IPS-18c (cell line): ENCODE data around the gene RHEBL1.

Experiments
- H3K4me3 ChIP-seq: 2 replicates; pipeline ENCODE4 v1.7.0; 2013; ENCODE audit warnings: low read depth, mild to moderate bottlenecking, low read length, moderate library complexity; ENCODE audit not compliant: insufficient read depth
- H3K9me3 ChIP-seq: one replicate; pipeline ENCODE4 v1.6.1; 2013; ENCODE audit warnings: mild to moderate bottlenecking, low read length, moderate library complexity; ENCODE audit not compliant: control insufficient read depth, insufficient read depth

The RHEBL1 gene

GRCh38 chr12:49032276-49032675, 37.5 kb downstream of the RHEBL1 start:
- H3K4me3 ChIP-seq: no peak overlapping the region
- H3K9me3 ChIP-seq: no peaks in the 10 kb centered on the region

- Histone ChIP-seq H3K9me3 (no peaks in the 10 kb centered on the region), H3K4me3 (no peak overlapping the region)
These were observed 38.1 kb downstream of the RHEBL1 start for GRCh38 chr12:49031573-49032161.

- no peaks in the 10 kb centered on the region for H3K9me3 ChIP-seq
- H3K4me3 ChIP-seq: no peak overlapping the region
These were observed 38.8 kb downstream of the RHEBL1 start for GRCh38 chr12:49030714-49031572.

- H3K9me3 ChIP-seq: no peaks in the 10 kb centered on the region
- H3K4me3 ChIP-seq: no peak overlapping the region
These were observed 39.7 kb downstream of the RHEBL1 start for GRCh38 chr12:49030119-49030518.

GRCh38 chr12:49028666-49029275, 41.0 kb downstream of the RHEBL1 start:
- no peaks in the 10 kb centered on the region for H3K9me3 ChIP-seq
- no peak overlapping the region for H3K4me3 ChIP-seq

- H3K4me3 ChIP-seq: no peak overlapping the region
- H3K9me3 ChIP-seq: no peaks in the 10 kb centered on the region
These were observed 41.8 kb downstream of the RHEBL1 start for GRCh38 chr12:49027846-49028555.

GRCh38 chr12:49026678-49027480, 42.9 kb downstream of the RHEBL1 start:
- no peaks in the 10 kb centered on the region for H3K9me3 ChIP-seq
- no peak overlapping the region for H3K4me3 ChIP-seq

GRCh38 chr12:49026101-49026500, 43.7 kb downstream of the RHEBL1 start:
- no peak overlapping the region for H3K4me3 ChIP-seq

GRCh38 chr12:49025463-49025862, 44.3 kb downstream of the RHEBL1 start:
- Histone ChIP-seq H3K4me3 (no peak overlapping the region), H3K9me3 (no peaks in the 10 kb centered on the region)

More at GRCh38 chr12:49026101-49026500, 43.7 kb downstream of the RHEBL1 start:
- H3K9me3 ChIP-seq: no peaks in the 10 kb centered on the region

- Histone ChIP-seq H3K9me3 (no peaks in the 10 kb centered on the region), H3K4me3 (no peak overlapping the region)
These were observed 45.2 kb downstream of the RHEBL1 start for GRCh38 chr12:49024543-49024942.

GRCh38 chr12:49023812-49024211, 46.0 kb downstream of the RHEBL1 start:
- no peak overlapping the region for H3K4me3 ChIP-seq
- no peaks in the 10 kb centered on the region for H3K9me3 ChIP-seq

GRCh38 chr12:49022558-49023178, 47.1 kb downstream of the RHEBL1 start:
- Histone ChIP-seq H3K4me3 (no peak overlapping the region), H3K9me3 (no peaks in the 10 kb centered on the region)

- no peak overlapping the region for H3K4me3 ChIP-seq
- no peaks in the 10 kb centered on the region for H3K9me3 ChIP-seq
These were observed 48.4 kb downstream of the RHEBL1 start for GRCh38 chr12:49021292-49021915.

- Histone ChIP-seq H3K4me3 (no peak overlapping the region), H3K9me3 (no peaks in the 10 kb centered on the region)
These were observed 49.3 kb downstream of the RHEBL1 start for GRCh38 chr12:49020441-49020840.

- H3K4me3 ChIP-seq: no peak overlapping the region
- no peaks in the 10 kb centered on the region for H3K9me3 ChIP-seq
These were observed 50.1 kb downstream of the RHEBL1 start for GRCh38 chr12:49019443-49020324.
